H1 (cell line): ENCODE measurements around the gene PRR5L. TPM values are rescaled to one million over a fixed set of nuclear protein-coding genes. Genes with fewer than 3 reads are reported as not detected.

Source experiments
- BRCA1 ChIP-seq: IDR thresholded peaks from 2 replicates; pipeline ENCODE4 v1.6.1; 2012; ENCODE audit warnings: low read depth, low read length, improper control_type of control experiment
- EP300 ChIP-seq, 2 experiments: IDR thresholded peaks; 1 replicate in 1 of 2; 2 replicates in 1 of 2; pipeline ENCODE4 v1.6.1; 2011 to 2012; ENCODE audit warnings: low read depth in 2 of 2, low read length in 2 of 2, mild to moderate bottlenecking in 2 of 2, borderline replicate concordance in 1 of 2, inconsistent platforms in 1 of 2, moderate library complexity in 1 of 2
- HDAC2 ChIP-seq, 2 experiments: fragments of 300-600 bp in 1 of 2; sonication (generic) in 1 of 2; IDR thresholded peaks; 2 replicates each; pipeline ENCODE4 v1.6.1; 2011 to 2012; ENCODE audit warnings: low read depth in 2 of 2, low read length in 2 of 2, mild to moderate bottlenecking in 2 of 2, moderate library complexity in 2 of 2, borderline replicate concordance in 1 of 2, inconsistent platforms in 1 of 2
- SIN3A ChIP-seq, 2 experiments: IDR thresholded peaks in 1 of 2; conservative IDR thresholded peaks in 1 of 2; 2 replicates each; pipeline ENCODE4 v1.6.1; 2011 to 2012; ENCODE audit warnings: low read length in 2 of 2, improper control_type of control experiment in 1 of 2, low read depth in 1 of 2, mild to moderate bottlenecking in 1 of 2
- SP1 ChIP-seq: IDR thresholded peaks from 2 replicates; pipeline ENCODE4 v1.6.1; 2011; ENCODE audit warnings: low read depth, low read length
- SP4 ChIP-seq: IDR thresholded peaks from 2 replicates; pipeline ENCODE4 v1.6.1; 2012; ENCODE audit warnings: low read length, inconsistent platforms
- YY1 ChIP-seq: IDR thresholded peaks from 2 replicates; pipeline ENCODE4 v1.6.1; 2011; ENCODE audit warnings: low read depth, mild to moderate bottlenecking, low read length
- polyA plus RNA-seq, 7 experiments: library from polyadenylated mRNA; depleted of rRNA in 3 of 7; stranded (reverse) in 5 of 7; unstranded in 2 of 7; fragments of >200 nt in 5 of 7; fragments of 200-250 nt in 2 of 7; gene quantifications; 1 replicate in 5 of 7; 2 replicates in 1 of 7; 4 replicates in 1 of 7; pipeline versions ENCODE4 v1.2.1 to v1.2.3, GENCODE V29; 2011 to 2013; ENCODE audit warnings: missing spikeins in 2 of 7, mixed read lengths in 2 of 7
- total RNA-seq: library from RNA; stranded (reverse); fragmentation: NEBNext Ultra II Directional; extraction: Animal tissue kit (Norgen Biotek cat#: 25700); gene quantifications from 2 replicates; pipeline ENCODE4 v1.2.1, GENCODE V29; 2021
- TF ChIP-seq, protein P1 (sequence below): IDR thresholded peaks from 2 replicates; pipeline ENCODE4 v1.6.1; 2011; ENCODE audit warnings: low read length, improper control_type of control experiment

The PRR5L gene
- total and polyA plus RNA-seq, 2 of the 8 experiments (the other 6 are each of a cell fraction or from before 2014, with no cell fraction given), result 6.6 to 10.1 TPM

DNA sequence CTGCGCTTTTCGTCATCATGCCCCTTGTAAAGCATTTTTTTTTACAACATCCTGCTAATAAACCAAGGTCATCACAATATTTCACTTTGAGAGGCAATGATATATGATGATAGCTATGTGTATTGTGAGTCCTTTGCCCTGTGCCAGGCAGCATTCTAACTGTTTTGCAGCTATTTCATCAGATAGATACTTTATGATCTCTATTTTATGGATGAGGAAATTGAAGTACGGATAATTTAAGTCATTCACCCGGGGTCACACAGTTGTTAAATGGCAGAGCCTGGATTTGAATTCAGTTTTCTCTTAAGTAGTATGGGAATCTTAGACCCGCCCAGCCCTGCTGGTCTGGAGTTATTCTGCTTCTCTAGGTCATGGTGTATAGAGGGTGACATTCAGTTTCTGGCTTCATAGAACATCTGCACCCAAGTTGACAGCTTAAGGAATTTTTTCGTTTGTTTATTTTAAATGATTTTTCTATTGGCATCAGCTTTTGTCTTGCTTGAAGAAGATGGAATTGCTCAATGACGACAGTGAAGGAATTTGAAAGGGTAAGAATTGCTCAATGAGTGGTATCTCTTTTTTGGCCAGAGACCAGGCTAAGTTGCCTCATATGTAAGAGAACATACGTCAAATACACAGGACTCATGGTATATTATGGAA, 926 bp downstream of the PRR5L start (continued):
- TF ChIP-seq, protein P1, sequence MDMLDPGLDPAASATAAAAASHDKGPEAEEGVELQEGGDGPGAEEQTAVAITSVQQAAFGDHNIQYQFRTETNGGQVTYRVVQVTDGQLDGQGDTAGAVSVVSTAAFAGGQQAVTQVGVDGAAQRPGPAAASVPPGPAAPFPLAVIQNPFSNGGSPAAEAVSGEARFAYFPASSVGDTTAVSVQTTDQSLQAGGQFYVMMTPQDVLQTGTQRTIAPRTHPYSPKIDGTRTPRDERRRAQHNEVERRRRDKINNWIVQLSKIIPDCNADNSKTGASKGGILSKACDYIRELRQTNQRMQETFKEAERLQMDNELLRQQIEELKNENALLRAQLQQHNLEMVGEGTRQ, result no peak
- TF ChIP-seq SP4 (no peak), SIN3A (conservative IDR thresholded peaks at IDR 0.05 in 1 of 2, IDR thresholded peaks at IDR 0.05 in 1 of 2; ENCODE audit: low read depth in 1 of 2, low read length in 2 of 2) (no peak), HDAC2 (IDR thresholded peaks at IDR 0.05; ENCODE audit: borderline replicate concordance in 1 of 2, low read depth in 2 of 2, low read length in 2 of 2) (no peak), YY1 (no peak), EP300 (IDR thresholded peaks at IDR 0.05; ENCODE audit: borderline replicate concordance in 1 of 2, low read depth in 2 of 2, low read length in 2 of 2) (no peak), SP1 (no peak), BRCA1 (no peak)
